ENCODE data around the gene NDUFV2. TPM values are rescaled to one million over a fixed set of nuclear protein-coding genes. Genes with fewer than 3 reads are reported as not detected.
A peak's percentile ranks its signal among the peaks of the same experiment; 100 is the strongest.

Gene NDUFV2
- total RNA-seq, 5 donors from 2014 or later (not counting 1 experiment from before 2014, with no cell fraction given) = 148 to 201 (median 156) TPM

DNA sequence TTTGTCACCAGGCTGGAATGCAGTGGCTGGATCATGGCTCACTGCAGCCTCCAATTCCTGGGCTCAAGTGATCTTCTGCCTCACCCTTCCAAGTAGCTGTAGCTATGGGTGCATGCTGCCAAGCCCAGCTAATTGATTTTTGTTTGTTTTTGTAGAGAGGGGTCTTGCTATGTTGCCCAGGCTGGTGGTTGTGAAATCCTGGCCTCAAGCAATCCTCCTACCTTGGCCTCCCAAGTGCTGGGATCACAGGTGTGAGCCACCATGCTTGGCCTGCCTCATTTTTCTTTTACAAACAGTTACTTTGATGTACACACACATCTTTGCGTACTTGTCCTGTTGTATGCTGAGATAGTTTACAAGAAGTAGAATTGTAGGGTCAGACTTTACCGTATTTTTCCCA lies 21.0 kb downstream of the NDUFV2 start:
- POLR2A ChIA-PET = interaction anchor here (0.8 to 0.9 kb wide), 3 partner anchors 13 to 17 kb away, joined by 3 read pairs; no protein-coding TSS in a partner anchor
- Histone ChIP-seq H3K27ac (ENCODE audit: low read length) (no peak overlapping the region), H3K9me3 (no peaks in the 10 kb centered on the region), H3K27me3 (replicated peaks in 1 of 2; ENCODE audit: control insufficient read depth in 2 of 2, extremely low read depth in 1 of 2, insufficient read depth in 2 of 2, low read length in 1 of 2) (no peaks in the 10 kb centered on the region), H3K4me3 (ENCODE audit: control insufficient read depth in 1 of 2, extremely low read depth in 1 of 2, low read length in 1 of 2) (no peak overlapping the region), H3K4me1 (ENCODE audit: control insufficient read depth in 1 of 2, extremely low read depth in 1 of 2, insufficient read depth in 2 of 2, low read length in 2 of 2) (peaks cover 9 to 15% of the 10 kb centered on the region in 2 experiments), H3K36me3 (ENCODE audit: control insufficient read depth in 2 of 2, extremely low read depth in 1 of 2, insufficient read depth in 1 of 2, low read length in 1 of 2) (peaks cover 0 to 49% of the 10 kb centered on the region in 2 donors)
- Mint-ChIP-seq H3K4me1 (peaks cover 62 to 70% (median 69%) of the 10 kb centered on the region in 3 donors), H3K27ac (peak overlapping the region in 1 of 2 donors; percentile 71), H3K36me3 (peaks cover 61% of the 10 kb centered on the region), H3K27me3 (no peaks in the 10 kb centered on the region), H3K9me3 (no peaks in the 10 kb centered on the region), H3K4me3 (no peak overlapping the region)
- DNase-seq (no peak), ATAC-seq (replicated peaks in 1 of 4) (no peak)
- CTCF ChIA-PET = no interaction called here
- no CpG with 5 or more reads among the region's 2 CpGs for WGBS (ENCODE audit: insufficient coverage)

DNA sequence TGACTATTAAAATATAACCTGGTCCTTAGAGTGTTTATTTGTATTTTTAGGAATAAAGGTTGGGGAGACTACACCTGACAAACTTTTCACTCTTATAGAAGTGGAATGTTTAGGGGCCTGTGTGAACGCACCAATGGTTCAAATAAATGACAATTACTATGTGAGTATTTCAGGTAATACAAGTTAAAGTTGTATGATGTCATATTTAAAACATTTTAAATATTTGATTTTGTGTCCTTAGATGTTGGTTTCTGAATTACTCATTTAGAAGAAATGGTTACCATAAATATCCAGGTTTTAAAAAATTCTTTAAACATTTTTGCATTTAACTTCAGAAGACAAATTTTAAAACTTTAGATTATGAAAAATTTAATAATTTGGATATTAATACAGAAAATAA lies 22.3 kb downstream of the NDUFV2 start:
- Histone ChIP-seq H3K36me3 (ENCODE audit: control insufficient read depth in 2 of 2, extremely low read depth in 1 of 2, insufficient read depth in 1 of 2, low read length in 1 of 2) (peaks cover 4 to 61% of the 10 kb centered on the region in 2 donors), H3K27me3 (replicated peaks in 1 of 2; ENCODE audit: control insufficient read depth in 2 of 2, extremely low read depth in 1 of 2, insufficient read depth in 2 of 2, low read length in 1 of 2) (no peaks in the 10 kb centered on the region), H3K27ac (ENCODE audit: low read length) (no peak overlapping the region), H3K4me3 (ENCODE audit: control insufficient read depth in 1 of 2, extremely low read depth in 1 of 2, low read length in 1 of 2) (no peak overlapping the region), H3K4me1 (ENCODE audit: control insufficient read depth in 1 of 2, extremely low read depth in 1 of 2, insufficient read depth in 2 of 2, low read length in 2 of 2) (peaks cover 4 to 6% of the 10 kb centered on the region in 2 experiments), H3K9me3 (no peaks in the 10 kb centered on the region)
- H3K9me3 Mint-ChIP-seq = no peaks in the 10 kb centered on the region
- H3K4me3 Mint-ChIP-seq = no peak overlapping the region
- H3K27me3 Mint-ChIP-seq = no peaks in the 10 kb centered on the region
- DNase-seq (no peak), ATAC-seq (replicated peaks in 1 of 4) (no peak)
- H3K4me1 Mint-ChIP-seq = peaks cover 60 to 73% (median 71%) of the 10 kb centered on the region in 3 donors
- POLR2A ChIA-PET = interaction anchor here (0.5 to 2.0 kb wide), 6 partner anchors 8 to 15 kb away, joined by 3 to 8 read pairs (median 4); partner anchors contain the start of gene ANKRD12 (in 1 of the 2)
- H3K27ac Mint-ChIP-seq = no peak overlapping the region
- WGBS (ENCODE audit: insufficient coverage) = no CpG with 5 or more reads among the region's 1 CpG
- peaks cover 63% of the 10 kb centered on the region for H3K36me3 Mint-ChIP-seq
- CTCF ChIA-PET = interaction anchor here in 1 of 2 donors (1.0 kb wide), 1 partner anchor 8 kb away, joined by 4 read pairs; no protein-coding TSS in a partner anchor

DNA sequence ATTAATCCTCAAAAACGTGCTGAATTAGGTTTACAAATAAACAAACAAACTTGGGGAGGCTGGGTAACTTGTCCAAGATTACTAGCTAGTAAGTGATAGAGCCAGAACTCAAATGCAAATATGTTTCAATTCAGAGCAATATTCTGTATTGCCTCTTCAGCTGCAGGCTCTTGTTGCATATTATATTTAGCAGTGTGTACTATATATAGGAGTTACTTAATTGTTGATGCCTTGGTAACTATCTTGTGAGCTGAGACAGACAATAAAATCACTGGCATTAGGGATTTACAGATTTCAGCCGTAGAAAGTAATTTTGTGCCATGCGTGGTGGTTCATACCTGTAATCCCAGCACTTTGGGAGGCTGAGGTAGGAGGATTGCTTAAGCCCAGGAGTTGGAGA lies 23.8 kb downstream of the NDUFV2 start:
- DNase-seq (no peak), ATAC-seq (replicated peaks in 1 of 4) (no peak)
- Histone ChIP-seq H3K4me1 (ENCODE audit: control insufficient read depth in 1 of 2, extremely low read depth in 1 of 2, insufficient read depth in 2 of 2, low read length in 2 of 2) (peaks cover 2 to 3% of the 10 kb centered on the region in 2 experiments), H3K4me3 (ENCODE audit: control insufficient read depth in 1 of 2, extremely low read depth in 1 of 2, low read length in 1 of 2) (no peak overlapping the region), H3K36me3 (ENCODE audit: control insufficient read depth in 2 of 2, extremely low read depth in 1 of 2, insufficient read depth in 1 of 2, low read length in 1 of 2) (peaks cover 4 to 67% of the 10 kb centered on the region in 2 donors), H3K9me3 (no peaks in the 10 kb centered on the region), H3K27ac (ENCODE audit: low read length) (no peak overlapping the region), H3K27me3 (replicated peaks in 1 of 2; ENCODE audit: control insufficient read depth in 2 of 2, extremely low read depth in 1 of 2, insufficient read depth in 2 of 2, low read length in 1 of 2) (no peaks in the 10 kb centered on the region)
- peaks cover 48 to 72% (median 68%) of the 10 kb centered on the region in 3 donors for H3K4me1 Mint-ChIP-seq
- 100% methylated on average over 1 of the region's 3 CpGs for WGBS (ENCODE audit: insufficient coverage)
- ChIA-PET CTCF (interaction anchor here (0.6 to 1.9 kb wide), 10 partner anchors 8 to 53 kb away, joined by 3 to 6 read pairs (median 3); no protein-coding TSS in a partner anchor), POLR2A (interaction anchor here (0.9 to 2.0 kb wide), 5 partner anchors 9 to 35 kb away, joined by 3 to 8 read pairs (median 7); no protein-coding TSS in a partner anchor)
- H3K27ac Mint-ChIP-seq = peak overlapping the region in 1 of 2 donors; percentile 78
- no peaks in the 10 kb centered on the region for H3K9me3 Mint-ChIP-seq
- H3K36me3 Mint-ChIP-seq = peaks cover 57% of the 10 kb centered on the region
- no peak overlapping the region for H3K4me3 Mint-ChIP-seq
- no peaks in the 10 kb centered on the region for H3K27me3 Mint-ChIP-seq

DNA sequence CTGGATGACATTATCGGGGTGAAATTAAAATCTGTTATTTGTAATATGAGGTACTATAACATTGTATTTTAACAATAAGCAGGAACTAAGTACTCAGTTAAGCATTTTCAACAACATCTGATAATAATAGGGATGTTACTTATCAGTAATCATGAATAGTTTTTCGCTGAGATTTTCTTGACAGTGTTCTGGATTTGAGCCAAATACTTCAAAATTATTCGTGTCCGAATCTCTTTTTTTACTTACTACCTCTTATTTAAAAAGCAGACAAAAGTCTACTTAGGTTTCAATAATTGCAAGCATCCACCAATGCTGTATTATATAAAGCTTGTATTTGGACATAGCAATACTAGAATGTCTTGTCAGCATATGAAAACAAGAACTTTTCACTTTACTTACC lies 27.7 kb downstream of the NDUFV2 start:
- no CpG with 5 or more reads among the region's 4 CpGs for WGBS (ENCODE audit: insufficient coverage)
- POLR2A ChIA-PET = no interaction called here
- Mint-ChIP-seq H3K4me1 (peaks cover 56 to 79% (median 72%) of the 10 kb centered on the region in 3 donors), H3K36me3 (peaks cover 62% of the 10 kb centered on the region), H3K27me3 (no peaks in the 10 kb centered on the region), H3K27ac (peak overlapping the region; percentile 75 to 79), H3K9me3 (no peaks in the 10 kb centered on the region), H3K4me3 (no peak overlapping the region)
- H3K4me3 ChIP-seq (ENCODE audit: control insufficient read depth in 1 of 2, extremely low read depth in 1 of 2, low read length in 1 of 2) = no peak overlapping the region
- no peaks in the 10 kb centered on the region for H3K9me3 ChIP-seq
- H3K27ac ChIP-seq (ENCODE audit: low read length) = no peak overlapping the region
- H3K4me1 ChIP-seq (ENCODE audit: control insufficient read depth in 1 of 2, extremely low read depth in 1 of 2, insufficient read depth in 2 of 2, low read length in 2 of 2) = peaks cover 0 to 5% of the 10 kb centered on the region in 2 experiments
- peaks cover 4 to 85% of the 10 kb centered on the region in 2 donors for H3K36me3 ChIP-seq (ENCODE audit: control insufficient read depth in 2 of 2, extremely low read depth in 1 of 2, insufficient read depth in 1 of 2, low read length in 1 of 2)
- DNase-seq (no peak), ATAC-seq (replicated peaks in 1 of 4) (no peak)
- H3K27me3 ChIP-seq (replicated peaks in 1 of 2; ENCODE audit: control insufficient read depth in 2 of 2, extremely low read depth in 1 of 2, insufficient read depth in 2 of 2, low read length in 1 of 2) = no peaks in the 10 kb centered on the region
- CTCF ChIA-PET = no interaction called here

DNA sequence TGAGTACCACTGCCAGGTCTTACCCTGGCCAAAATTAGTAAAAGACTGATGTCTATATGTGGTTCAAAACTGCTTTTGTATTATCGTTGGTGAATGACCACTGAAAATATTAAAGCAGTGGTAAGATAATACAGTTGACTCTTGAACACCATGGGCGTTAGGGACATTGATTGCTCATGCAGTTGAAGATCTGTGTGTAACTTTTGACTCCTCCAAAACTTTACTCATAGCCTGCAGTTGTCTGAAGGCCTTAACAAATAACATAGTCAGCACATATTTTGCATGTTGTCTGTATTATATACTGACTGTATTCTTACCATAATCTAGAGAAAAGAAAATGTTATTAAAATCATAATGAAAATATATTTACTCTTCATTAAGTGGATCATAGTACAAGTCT lies 28.3 kb downstream of the NDUFV2 start:
- POLR2A ChIA-PET = no interaction called here
- Histone ChIP-seq H3K36me3 (ENCODE audit: control insufficient read depth in 2 of 2, extremely low read depth in 1 of 2, insufficient read depth in 1 of 2, low read length in 1 of 2) (peaks cover 4 to 81% of the 10 kb centered on the region in 2 donors), H3K4me3 (ENCODE audit: control insufficient read depth in 1 of 2, extremely low read depth in 1 of 2, low read length in 1 of 2) (no peak overlapping the region), H3K27me3 (replicated peaks in 1 of 2; ENCODE audit: control insufficient read depth in 2 of 2, extremely low read depth in 1 of 2, insufficient read depth in 2 of 2, low read length in 1 of 2) (no peaks in the 10 kb centered on the region), H3K4me1 (ENCODE audit: control insufficient read depth in 1 of 2, extremely low read depth in 1 of 2, insufficient read depth in 2 of 2, low read length in 2 of 2) (peaks cover 3 to 11% of the 10 kb centered on the region in 2 experiments), H3K27ac (ENCODE audit: low read length) (no peak overlapping the region), H3K9me3 (no peaks in the 10 kb centered on the region)
- DNase-seq (no peak), ATAC-seq (replicated peaks in 1 of 4) (no peak)
- H3K27me3 Mint-ChIP-seq = no peaks in the 10 kb centered on the region
- no peak overlapping the region for H3K4me3 Mint-ChIP-seq
- peak overlapping the region; percentile 40 to 66 for H3K27ac Mint-ChIP-seq
- no CpG with 5 or more reads among the region's 2 CpGs for WGBS (ENCODE audit: insufficient coverage)
- H3K36me3 Mint-ChIP-seq = peaks cover 57% of the 10 kb centered on the region
- H3K9me3 Mint-ChIP-seq = no peaks in the 10 kb centered on the region
- CTCF ChIA-PET = no interaction called here
- peaks cover 56 to 78% (median 72%) of the 10 kb centered on the region in 3 donors for H3K4me1 Mint-ChIP-seq

DNA sequence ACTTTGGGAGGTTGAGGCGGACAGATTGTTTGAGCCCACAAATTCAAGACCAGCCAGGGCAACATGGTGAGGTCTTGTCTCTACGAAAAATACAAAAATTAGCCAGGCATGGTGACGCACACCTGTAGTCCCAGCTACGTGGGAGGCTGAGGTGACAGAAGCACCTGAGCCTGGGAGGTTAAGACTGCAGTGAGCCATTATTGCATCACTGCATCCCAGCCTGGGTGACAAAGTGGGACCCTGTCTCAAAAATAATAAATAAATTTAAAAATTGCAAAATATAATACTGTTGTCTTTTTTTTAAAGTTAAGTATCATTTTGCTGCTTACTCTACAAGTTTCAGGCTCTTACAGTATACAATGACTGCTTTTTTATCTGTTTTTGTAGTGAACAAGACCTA lies 30.1 kb downstream of the NDUFV2 start:
- Mint-ChIP-seq H3K36me3 (peaks cover 46% of the 10 kb centered on the region), H3K9me3 (no peaks in the 10 kb centered on the region), H3K4me3 (no peak overlapping the region), H3K27me3 (no peaks in the 10 kb centered on the region), H3K4me1 (peaks cover 50 to 67% (median 62%) of the 10 kb centered on the region in 3 donors), H3K27ac (peak overlapping the region; percentile 82 to 85)
- no peak for ATAC-seq (replicated peaks in 1 of 4)
- Histone ChIP-seq H3K4me1 (ENCODE audit: control insufficient read depth in 1 of 2, extremely low read depth in 1 of 2, insufficient read depth in 2 of 2, low read length in 2 of 2) (peaks cover 4 to 13% of the 10 kb centered on the region in 2 experiments), H3K27ac (ENCODE audit: low read length) (peak overlapping the region; percentile 13), H3K27me3 (replicated peaks in 1 of 2; ENCODE audit: control insufficient read depth in 2 of 2, extremely low read depth in 1 of 2, insufficient read depth in 2 of 2, low read length in 1 of 2) (no peaks in the 10 kb centered on the region), H3K9me3 (no peaks in the 10 kb centered on the region), H3K36me3 (ENCODE audit: control insufficient read depth in 2 of 2, extremely low read depth in 1 of 2, insufficient read depth in 1 of 2, low read length in 1 of 2) (peaks cover 4 to 64% of the 10 kb centered on the region in 2 donors), H3K4me3 (ENCODE audit: control insufficient read depth in 1 of 2, extremely low read depth in 1 of 2, low read length in 1 of 2) (no peak overlapping the region)
- CTCF ChIA-PET = interaction anchor here in 1 of 2 donors (1.1 kb wide), 1 partner anchor 11 kb away, joined by 4 read pairs; no protein-coding TSS in a partner anchor
- POLR2A ChIA-PET = interaction anchor here (0.7 to 1.0 kb wide), 3 partner anchors 14 to 56 kb away, joined by 3 to 5 read pairs (median 4); no protein-coding TSS in a partner anchor
- WGBS (ENCODE audit: insufficient coverage) = 100% methylated on average over 3 of the region's 4 CpGs
- DNase-seq = no peak

Measured in T-cell (primary cell).